Progenitor cell of endocrine pancreas (in vitro differentiated cells): ENCODE data around the gene RASL10B. TPM values are rescaled to one million over a fixed set of nuclear protein-coding genes. Genes with fewer than 3 reads are reported as not detected.

Experiments used
- DNase-seq: peaks from one replicate; pipeline ENCODE4 v3.0.0; 2021; ENCODE audit warnings: low spot score; ENCODE audit not compliant: unreplicated experiment
- H3K27ac Mint-ChIP-seq: 2 replicates; pipeline ENCODE4 v1.8.0; 2021; ENCODE audit warnings: mild to moderate bottlenecking, moderate library complexity, mixed read lengths
- H3K27me3 Mint-ChIP-seq: 2 replicates; pipeline ENCODE4 v1.8.0; 2021; ENCODE audit warnings: mixed read lengths
- H3K36me3 Mint-ChIP-seq: 2 replicates; pipeline ENCODE4 v1.8.0; 2022; ENCODE audit warnings: mixed read lengths; ENCODE audit not compliant: insufficient read depth
- H3K4me1 Mint-ChIP-seq: 2 replicates; pipeline ENCODE4 v1.8.0; 2021; ENCODE audit warnings: low read depth, mixed read lengths
- H3K4me3 Mint-ChIP-seq: 2 replicates; pipeline ENCODE4 v1.8.0; 2021; ENCODE audit warnings: low read depth, mild to moderate bottlenecking, moderate library complexity, mixed read lengths
- H3K9me3 Mint-ChIP-seq: 2 replicates; pipeline ENCODE4 v1.8.0; 2021; ENCODE audit warnings: low read depth, mixed read lengths
- CTCF ChIP-seq: fragments of 200-600 bp; sonication (generic); IDR thresholded peaks from one replicate; pipeline ENCODE4 v1.5.0; 2021; ENCODE audit warnings: antibody characterized with exemption, mild to moderate bottlenecking; ENCODE audit not compliant: unreplicated experiment
- total RNA-seq: library from RNA; stranded (reverse); gene quantifications from 2 replicates; pipeline ENCODE4 v1.2.1, GENCODE V29; 2021

Gene RASL10B
- total RNA-seq, 1 donor from 2014 or later, result 13.7 TPM

- Mint-ChIP-seq H3K27ac (no peak overlapping the region), H3K9me3 (no peaks in the 10 kb centered on the region), H3K4me3 (peak overlapping the region; percentile 78), H3K27me3 (peaks cover 3% of the 10 kb centered on the region), H3K4me1 (peaks cover 4% of the 10 kb centered on the region), H3K36me3 (peaks cover 3% of the 10 kb centered on the region)
- TF ChIP-seq CTCF, result no peak
- no peak for DNase-seq
These were observed 936 bp upstream of the RASL10B start for GRCh38 chr17:35730400-35731005.

GRCh38 chr17:35731917-35732805 lies 722 bp downstream of the RASL10B start:
- TF ChIP-seq CTCF, result no peak
- DNase-seq, result no peak
- peak overlapping the region; percentile 85 for H3K27ac Mint-ChIP-seq

GRCh38 chr17:35732806-35733136 lies 1.3 kb downstream of the RASL10B start:
- TF ChIP-seq CTCF, result no peak
- peak overlapping the region; percentile 86 for H3K4me3 Mint-ChIP-seq
- peaks cover 4% of the 10 kb centered on the region for H3K4me1 Mint-ChIP-seq
- H3K36me3 Mint-ChIP-seq, result no peaks in the 10 kb centered on the region
- no peaks in the 10 kb centered on the region for H3K9me3 Mint-ChIP-seq
- peaks cover 3% of the 10 kb centered on the region for H3K27me3 Mint-ChIP-seq
- no peak for DNase-seq
- H3K27ac Mint-ChIP-seq, result no peak overlapping the region

More at GRCh38 chr17:35731917-35732805, 722 bp downstream of the RASL10B start:
- H3K4me3 Mint-ChIP-seq, result peak overlapping the region; percentile 86
- H3K36me3 Mint-ChIP-seq, result no peaks in the 10 kb centered on the region
- no peaks in the 10 kb centered on the region for H3K9me3 Mint-ChIP-seq
- H3K4me1 Mint-ChIP-seq, result peaks cover 4% of the 10 kb centered on the region
- H3K27me3 Mint-ChIP-seq, result peaks cover 3% of the 10 kb centered on the region

GRCh38 chr17:35733366-35733765 lies 1.9 kb downstream of the RASL10B start:
- H3K36me3 Mint-ChIP-seq, result no peaks in the 10 kb centered on the region
- H3K27ac Mint-ChIP-seq, result no peak overlapping the region
- H3K27me3 Mint-ChIP-seq, result peaks cover 3% of the 10 kb centered on the region
- DNase-seq, result no peak
- no peak for TF ChIP-seq CTCF
- H3K9me3 Mint-ChIP-seq, result no peaks in the 10 kb centered on the region
- peaks cover 4% of the 10 kb centered on the region for H3K4me1 Mint-ChIP-seq
- no peak overlapping the region for H3K4me3 Mint-ChIP-seq

- H3K4me1 Mint-ChIP-seq, result peaks cover 4% of the 10 kb centered on the region
- H3K4me3 Mint-ChIP-seq, result no peak overlapping the region
- no peaks in the 10 kb centered on the region for H3K36me3 Mint-ChIP-seq
- peaks cover 6% of the 10 kb centered on the region for H3K27me3 Mint-ChIP-seq
- no peak for DNase-seq
- TF ChIP-seq CTCF, result no peak
- no peaks in the 10 kb centered on the region for H3K9me3 Mint-ChIP-seq
- no peak overlapping the region for H3K27ac Mint-ChIP-seq
These were observed 3.0 kb downstream of the RASL10B start for GRCh38 chr17:35734396-35734795.
